GM12873 (cell line): Measurements from ENCODE around the gene DAB1.

Experiments used
- CTCF ChIP-seq: IDR thresholded peaks from 2 replicates; pipeline ENCODE4 v1.5.1; 2012; ENCODE audit warnings: low read depth, mild to moderate bottlenecking, moderate library complexity, low read length, control low read depth; ENCODE audit not compliant: insufficient read depth; ENCODE audit errors: missing control alignments

The DAB1 gene

GRCh38 chr1:57064379-57065140 is 359.3 kb downstream of the DAB1 start:
- no peak for TF ChIP-seq CTCF

GRCh38 chr1:57063406-57064125 is 360.3 kb downstream of the DAB1 start:
- TF ChIP-seq CTCF, result no peak

- TF ChIP-seq CTCF, result no peak
These were observed 362.5 kb downstream of the DAB1 start for GRCh38 chr1:57061369-57061768.

- TF ChIP-seq CTCF, result no peak
These were observed 363.4 kb downstream of the DAB1 start for GRCh38 chr1:57060451-57060850.

GRCh38 chr1:57058652-57059501 is 365.0 kb downstream of the DAB1 start:
- TF ChIP-seq CTCF, result no peak

- no peak for TF ChIP-seq CTCF
These were observed 375.0 kb downstream of the DAB1 start for GRCh38 chr1:57048856-57049255.

- TF ChIP-seq CTCF, result no peak
These were observed 377.4 kb downstream of the DAB1 start for GRCh38 chr1:57046462-57046861.
